H1 (cell line): Measurements from ENCODE around the gene MAGI1. TPM values are rescaled to one million over a fixed set of nuclear protein-coding genes. Genes with fewer than 3 reads are reported as not detected.

ENCODE experiments used
- CTCF ChIA-PET: fragments of 300-600 bp; sonication (Branson Sonifier 250); formaldehyde crosslinking; loops from one replicate; lab custom pipeline; 2021; ENCODE audit not compliant: partially characterized antibody; lab: Charles Lee
- POLR2A ChIA-PET: fragments of 300-600 bp; sonication (Branson Sonifier 250); formaldehyde crosslinking; loops from one replicate; lab custom pipeline; 2021; ENCODE audit warnings: inconsistent platforms; ENCODE audit not compliant: partially characterized antibody; lab: Charles Lee
- DNase-seq, 2 experiments: peaks; one replicate each; pipeline versions ENCODE4 v3.0.0 to v3.0.0-alpha.2; 2010 to 2022; ENCODE audit warnings: low spot score in 2 of 2, low read depth in 1 of 2, mixed read lengths in 1 of 2
- FAIRE-seq: peaks from 2 replicates; lab custom pipeline; 2011; peaks lifted over from hg19 to GRCh38; lab: Jason Lieb, UNC
- H2AFZ ChIP-seq: 2 replicates; pipeline ENCODE4 v1.8.1; 2012; ENCODE audit warnings: low read length, inconsistent platforms
- H2AK5ac ChIP-seq: 2 replicates; pipeline ENCODE4 v1.6.1; 2013; ENCODE audit warnings: low read depth, low read length
- H2BK120ac ChIP-seq: replicated peaks from 2 replicates; pipeline ENCODE3; 2013; ENCODE audit warnings: low read depth, low read length, inconsistent platforms
- H2BK12ac ChIP-seq: 2 replicates; pipeline ENCODE4 v1.6.1; 2013; ENCODE audit warnings: low read depth, low read length
- H2BK15ac ChIP-seq: 2 replicates; pipeline ENCODE4 v1.6.1; 2013; ENCODE audit warnings: low read length
- H2BK20ac ChIP-seq: 2 replicates; pipeline ENCODE4 v1.6.1; 2013; ENCODE audit warnings: low read length
- H2BK5ac ChIP-seq: 2 replicates; pipeline ENCODE4 v1.6.1; 2013; ENCODE audit warnings: low read depth, low read length
- H3K14ac ChIP-seq: 2 replicates; pipeline ENCODE4 v1.6.1; 2013; ENCODE audit warnings: inconsistent platforms; ENCODE audit not compliant: insufficient read length
- H3K18ac ChIP-seq: 2 replicates; pipeline ENCODE4 v1.6.1; 2013; ENCODE audit warnings: low read length; ENCODE audit errors: extremely low read depth
- H3K23ac ChIP-seq: 2 replicates; pipeline ENCODE4 v1.6.1; 2013; ENCODE audit warnings: inconsistent platforms; ENCODE audit not compliant: insufficient read length
- H3K23me2 ChIP-seq: 2 replicates; pipeline ENCODE4 v1.6.1; 2013; ENCODE audit warnings: low read depth, low read length
- H3K27ac ChIP-seq: 2 replicates; pipeline ENCODE4 v1.6.1; 2011; ENCODE audit warnings: low read depth, low read length, inconsistent platforms
- H3K27me3 ChIP-seq, 4 experiments: replicated peaks in 1 of 4; 1 replicate in 1 of 4; 2 replicates in 3 of 4; pipeline versions ENCODE4 v1.6.1 to v1.8.1; 2011 to 2013; ENCODE audit warnings: low read length in 3 of 4, mild to moderate bottlenecking in 3 of 4, inconsistent platforms in 2 of 4, mixed read lengths in 2 of 4, moderate library complexity in 1 of 4; ENCODE audit not compliant: control insufficient read depth in 3 of 4, insufficient read depth in 3 of 4; ENCODE audit errors: extremely low read depth in 1 of 4
- H3K36me3 ChIP-seq, 4 experiments: 2 replicates each; pipeline versions ENCODE4 v1.6.1 to v1.8.1; 2011 to 2013; ENCODE audit warnings: mild to moderate bottlenecking in 4 of 4, low read length in 3 of 4, moderate library complexity in 2 of 4, control low read depth in 1 of 4, inconsistent platforms in 1 of 4; ENCODE audit not compliant: insufficient read depth in 4 of 4, control insufficient read depth in 2 of 4
- H3K4ac ChIP-seq: replicated peaks from 2 replicates; pipeline ENCODE3; 2013; ENCODE audit warnings: low read length, low read depth, mixed read lengths, inconsistent platforms; ENCODE audit not compliant: insufficient read length
- H3K4me1 ChIP-seq, 4 experiments: replicated peaks in 1 of 4; 1 replicate in 1 of 4; 2 replicates in 3 of 4; pipeline versions ENCODE4 v1.6.1 to v1.8.1; 2011 to 2013; ENCODE audit warnings: low read length in 3 of 4, inconsistent platforms in 2 of 4, mixed read lengths in 1 of 4; ENCODE audit not compliant: insufficient read depth in 4 of 4, control insufficient read depth in 3 of 4
- H3K4me2 ChIP-seq, 2 experiments: 2 replicates each; pipeline versions ENCODE4 v1.6.1 to v1.8.1; 2011 to 2013; ENCODE audit warnings: low read depth in 2 of 2, low read length in 2 of 2, control low read depth in 1 of 2, inconsistent platforms in 1 of 2, mild to moderate bottlenecking in 1 of 2; ENCODE audit not compliant: insufficient read depth in 1 of 2
- H3K4me3 ChIP-seq, 4 experiments: fragments of 200-600, 300-600 bp in 1 of 4; sonication (generic), shearing (Covaris generic), sonication (Bioruptor Twin) in 1 of 4; 2 replicates each; pipeline versions ENCODE4 v1.5.1 to v1.8.1; 2011 to 2016; ENCODE audit warnings: low read length in 4 of 4, low read depth in 3 of 4, control low read depth in 2 of 4, inconsistent platforms in 2 of 4, mild to moderate bottlenecking in 2 of 4, mixed read lengths in 1 of 4, moderate library complexity in 1 of 4; ENCODE audit not compliant: insufficient read depth in 2 of 4; ENCODE audit errors: extremely low read depth in 1 of 4
- H3K56ac ChIP-seq: replicated peaks from 2 replicates; pipeline ENCODE3; 2013; ENCODE audit warnings: low read depth, mild to moderate bottlenecking, mixed read lengths, low read length, inconsistent platforms; ENCODE audit not compliant: insufficient read length
- H3K79me1 ChIP-seq: 2 replicates; pipeline ENCODE4 v1.6.1; 2013; ENCODE audit warnings: low read depth, low read length, control low read depth
- H3K79me2 ChIP-seq, 2 experiments: 2 replicates each; pipeline versions ENCODE4 v1.6.1 to v1.8.1; 2012 to 2013; ENCODE audit warnings: low read length in 2 of 2, mild to moderate bottlenecking in 2 of 2, inconsistent platforms in 1 of 2; ENCODE audit not compliant: insufficient read depth in 2 of 2, control insufficient read depth in 1 of 2
- H3K9ac ChIP-seq, 4 experiments: replicated peaks in 1 of 4; 1 replicate in 1 of 4; 2 replicates in 3 of 4; pipeline versions ENCODE4 v1.6.1 to v1.8.1; 2011 to 2013; ENCODE audit warnings: low read depth in 3 of 4, low read length in 3 of 4, control low read depth in 2 of 4, mild to moderate bottlenecking in 2 of 4, moderate library complexity in 2 of 4, inconsistent platforms in 1 of 4; ENCODE audit errors: extremely low read depth in 1 of 4
- H3K9me3 ChIP-seq, 2 experiments: 2 replicates each; pipeline versions ENCODE4 v1.6.1 to v1.8.1; 2012 to 2013; ENCODE audit warnings: mild to moderate bottlenecking in 2 of 2, moderate library complexity in 2 of 2, control low read depth in 1 of 2, inconsistent platforms in 1 of 2, low read depth in 1 of 2, low read length in 1 of 2, mixed read lengths in 1 of 2; ENCODE audit not compliant: insufficient read depth in 2 of 2
- H4K20me1 ChIP-seq, 2 experiments: replicated peaks in 1 of 2; 2 replicates each; pipeline versions ENCODE3 to v1.8.1; 2011 to 2013; ENCODE audit warnings: inconsistent platforms in 2 of 2, low read length in 2 of 2, mild to moderate bottlenecking in 1 of 2; ENCODE audit not compliant: insufficient read depth in 2 of 2, control insufficient read depth in 1 of 2
- H4K5ac ChIP-seq: 2 replicates; pipeline ENCODE4 v1.6.1; 2013; ENCODE audit warnings: low read length, low read depth, mixed read lengths, inconsistent platforms; ENCODE audit not compliant: insufficient read length
- H4K8ac ChIP-seq: 2 replicates; pipeline ENCODE4 v1.8.0; 2013; ENCODE audit warnings: mild to moderate bottlenecking, moderate library complexity, low read length, inconsistent platforms; ENCODE audit not compliant: insufficient read depth; ENCODE audit errors: extremely low read depth
- H4K91ac ChIP-seq: replicated peaks from 2 replicates; pipeline ENCODE3; 2013; ENCODE audit warnings: low read length, mixed read lengths, inconsistent platforms; ENCODE audit not compliant: insufficient read length
- ASH2L ChIP-seq: fragments of 200-600, 300-600 bp; sonication (generic); IDR thresholded peaks from one replicate; pipeline ENCODE4 v1.7.1; 2017; ENCODE audit warnings: low read length
- ATF3 ChIP-seq: IDR thresholded peaks from 2 replicates; pipeline ENCODE4 v1.6.1; 2011; ENCODE audit warnings: low read depth, mild to moderate bottlenecking, low read length; ENCODE audit not compliant: insufficient read depth
- BCL11A ChIP-seq, 2 experiments: IDR thresholded peaks; one replicate each; pipeline ENCODE4 v1.6.1; 2011; ENCODE audit warnings: low read depth in 2 of 2, low read length in 2 of 2, mild to moderate bottlenecking in 2 of 2
- CTCF ChIP-seq, 3 experiments: IDR thresholded peaks; 1 replicate in 2 of 3; 2 replicates in 1 of 3; pipeline versions ENCODE4 v1.5.1 to v1.6.1; 2011; ENCODE audit warnings: low read length in 3 of 3, mild to moderate bottlenecking in 3 of 3, inconsistent platforms in 2 of 3, low read depth in 1 of 3, moderate library complexity in 1 of 3; ENCODE audit not compliant: insufficient read depth in 1 of 3; ENCODE audit errors: control extremely low read depth in 1 of 3
- FOSL1 ChIP-seq: IDR thresholded peaks from 2 replicates; pipeline ENCODE4 v1.6.1; 2011; ENCODE audit warnings: mild to moderate bottlenecking, low read depth, low read length, moderate library complexity; ENCODE audit not compliant: insufficient read depth
- KDM1A ChIP-seq: fragments of 200-600, 300-600 bp; sonication (generic); IDR thresholded peaks from 2 replicates; pipeline ENCODE4 v1.7.1; 2016; ENCODE audit warnings: mild to moderate bottlenecking, low read length, borderline replicate concordance
- SAP30 ChIP-seq: fragments of 300-600 bp; sonication (generic); IDR thresholded peaks from 2 replicates; pipeline ENCODE4 v1.7.1; 2012; ENCODE audit warnings: low read length, moderate library complexity, mild to moderate bottlenecking, inconsistent platforms; ENCODE audit not compliant: insufficient read depth, insufficient replicate concordance
- SP2 ChIP-seq: IDR thresholded peaks from 2 replicates; pipeline ENCODE4 v1.6.1; 2012; ENCODE audit warnings: mild to moderate bottlenecking, low read length, inconsistent platforms
- TBP ChIP-seq: IDR thresholded peaks from 2 replicates; pipeline ENCODE4 v1.6.1; 2011; ENCODE audit warnings: low read depth, low read length, improper control_type of control experiment
- WGBS, 2 experiments: shearing (Covaris generic) in 1 of 2; methylation state at CpG; one replicate each; pipeline versions ENCODE4 v1.1.6 to v1.1.7; 2013 to 2015; ENCODE audit warnings: low lambda C conversion rate in 2 of 2, mixed read lengths in 2 of 2, inconsistent platforms in 1 of 2, low coverage in 1 of 2, missing lambda C conversion rate in 1 of 2; ENCODE audit not compliant: insufficient replicate concordance in 2 of 2, insufficient coverage in 1 of 2, insufficient read length in 1 of 2; ENCODE audit errors: extremely low coverage in 1 of 2, missing lambda C conversion rate in 1 of 2; 5-methylcytosine and 5-hydroxymethylcytosine counted together
- polyA plus RNA-seq, 7 experiments: library from polyadenylated mRNA; depleted of rRNA in 3 of 7; stranded (reverse) in 5 of 7; unstranded in 2 of 7; fragments of >200 nt in 5 of 7; fragments of 200-250 nt in 2 of 7; gene quantifications; 1 replicate in 5 of 7; 2 replicates in 1 of 7; 4 replicates in 1 of 7; pipeline versions ENCODE4 v1.2.1 to v1.2.3, GENCODE V29; 2011 to 2013; ENCODE audit warnings: missing spikeins in 2 of 7, mixed read lengths in 2 of 7
- total RNA-seq: library from RNA; stranded (reverse); fragmentation: NEBNext Ultra II Directional; extraction: Animal tissue kit (Norgen Biotek cat#: 25700); gene quantifications from 2 replicates; pipeline ENCODE4 v1.2.1, GENCODE V29; 2021

MAGI1 gene
- total and polyA plus RNA-seq, 2 of the 8 experiments (the other 6 are each of a cell fraction or from before 2014, with no cell fraction given), result 19.8 to 78.0 TPM

GRCh38 chr3:66023738-66024385, 14.9 kb downstream of the MAGI1 start:
- ChIA-PET POLR2A (no interaction called here), CTCF (interaction anchor here (0.6 to 3.5 kb wide), 3 partner anchors 8 to 196 kb away, joined by 3 to 10 read pairs (median 3); no protein-coding TSS in a partner anchor)
- Histone ChIP-seq H4K91ac (no peak overlapping the region), H4K5ac (no peak overlapping the region), H2BK5ac (no peak overlapping the region), H3K23me2 (no peaks in the 10 kb centered on the region), H2AK5ac (no peak overlapping the region), H3K18ac (no peak overlapping the region), H2BK120ac (no peak overlapping the region), H3K56ac (no peak overlapping the region), H3K79me1 (peaks cover 22% of the 10 kb centered on the region), H3K79me2 (peaks cover 3 to 94% of the 10 kb centered on the region in 2 experiments), H4K8ac (no peak overlapping the region), H3K27me3 (no peaks in the 10 kb centered on the region), H2BK20ac (no peak overlapping the region), H3K14ac (no peak overlapping the region), H2BK15ac (no peak overlapping the region), H3K4ac (no peak overlapping the region), H3K4me2 (no peak overlapping the region), H3K27ac (no peak overlapping the region), H4K20me1 (peaks cover 5 to 6% of the 10 kb centered on the region in 2 experiments), H3K4me3 (no peak overlapping the region), H3K9me3 (no peaks in the 10 kb centered on the region), H3K36me3 (no peaks in the 10 kb centered on the region), H3K23ac (no peak overlapping the region), H3K4me1 (peaks cover 0 to 6% (median 3%) of the 10 kb centered on the region in 4 experiments), H3K9ac (no peak overlapping the region), H2AFZ (no peak overlapping the region), H2BK12ac (no peak overlapping the region)
- DNase-seq (no peak), FAIRE-seq (no peak)
- 87% methylated on average over 3 of the region's 3 CpGs; no CpG with 5 or more reads in 1 of the 2 experiments for WGBS, 2 experiments
- no peak for TF ChIP-seq BCL11A (IDR thresholded peaks at IDR 0.05; ENCODE audit: low read depth in 2 of 2, low read length in 2 of 2)
- TF ChIP-seq TBP, result no peak
- TF ChIP-seq ATF3, result no peak
- no peak for TF ChIP-seq CTCF (IDR thresholded peaks at IDR 0.05; ENCODE audit: control extremely low read depth in 1 of 3, insufficient read depth in 1 of 3, low read depth in 1 of 3, low read length in 3 of 3)
- no peak for TF ChIP-seq ASH2L
- no peak for TF ChIP-seq SP2
- TF ChIP-seq FOSL1, result no peak
- TF ChIP-seq SAP30, result no peak
- TF ChIP-seq KDM1A, result no peak
